Stimulated activated memory B cell treated with anti-CD40 and anti-IgM and Interleukin-4, amounts not matched to agents 10 μg/mL and 1 μg/mL and 100 μg/mL, for 72 hours (primary cell): ENCODE results near the gene SCARB1.

Source experiments
- ATAC-seq: fragments of 150-1000 bp; cut with Tn5 transposase; 2 replicates; pipeline ENCODE4 v1.10.0; 2021
- H3K27ac Mint-ChIP-seq: one replicate; pipeline ENCODE4 v1.8.0; 2022; ENCODE audit warnings: mild to moderate bottlenecking, mixed read lengths
- H3K27me3 Mint-ChIP-seq: one replicate; pipeline ENCODE4 v1.8.0; 2022; ENCODE audit warnings: mixed read lengths
- H3K36me3 Mint-ChIP-seq: one replicate; pipeline ENCODE4 v1.8.0; 2022; ENCODE audit warnings: mixed read lengths
- H3K4me1 Mint-ChIP-seq: one replicate; pipeline ENCODE4 v1.8.0; 2022; ENCODE audit warnings: mixed read lengths
- H3K4me3 Mint-ChIP-seq: one replicate; pipeline ENCODE4 v1.8.0; 2022; ENCODE audit warnings: mild to moderate bottlenecking, moderate library complexity, mixed read lengths
- H3K9me3 Mint-ChIP-seq: one replicate; pipeline ENCODE4 v1.8.0; 2022; ENCODE audit warnings: mixed read lengths

SCARB1 gene

GRCh38 chr12:124812979-124813378, 50.7 kb downstream of the SCARB1 start:
- Mint-ChIP-seq H3K4me1 (no peaks in the 10 kb centered on the region), H3K27me3 (no peaks in the 10 kb centered on the region), H3K9me3 (no peaks in the 10 kb centered on the region), H3K4me3 (no peak overlapping the region), H3K36me3 (peaks cover 58% of the 10 kb centered on the region), H3K27ac (no peak overlapping the region)
- no peak for ATAC-seq

GRCh38 chr12:124812356-124812755, 51.3 kb downstream of the SCARB1 start:
- Mint-ChIP-seq H3K27me3 (no peaks in the 10 kb centered on the region), H3K4me3 (no peak overlapping the region), H3K4me1 (no peaks in the 10 kb centered on the region), H3K9me3 (no peaks in the 10 kb centered on the region), H3K36me3 (peaks cover 59% of the 10 kb centered on the region), H3K27ac (no peak overlapping the region)
- ATAC-seq, result no peak

GRCh38 chr12:124811633-124812032, 52.0 kb downstream of the SCARB1 start:
- H3K27me3 Mint-ChIP-seq, result no peaks in the 10 kb centered on the region
- H3K36me3 Mint-ChIP-seq, result peaks cover 62% of the 10 kb centered on the region
- no peak for ATAC-seq
- H3K9me3 Mint-ChIP-seq, result no peaks in the 10 kb centered on the region
- no peaks in the 10 kb centered on the region for H3K4me1 Mint-ChIP-seq
- H3K27ac Mint-ChIP-seq, result no peak overlapping the region
- no peak overlapping the region for H3K4me3 Mint-ChIP-seq

GRCh38 chr12:124809878-124810277, 53.8 kb downstream of the SCARB1 start:
- H3K9me3 Mint-ChIP-seq, result no peaks in the 10 kb centered on the region
- peaks cover 4% of the 10 kb centered on the region for H3K4me1 Mint-ChIP-seq
- no peaks in the 10 kb centered on the region for H3K27me3 Mint-ChIP-seq
- H3K36me3 Mint-ChIP-seq, result peaks cover 61% of the 10 kb centered on the region
- no peak for ATAC-seq
- no peak overlapping the region for H3K4me3 Mint-ChIP-seq
- no peak overlapping the region for H3K27ac Mint-ChIP-seq

GRCh38 chr12:124809391-124809790, 54.3 kb downstream of the SCARB1 start:
- no peak overlapping the region for H3K27ac Mint-ChIP-seq
- no peaks in the 10 kb centered on the region for H3K9me3 Mint-ChIP-seq
- peaks cover 61% of the 10 kb centered on the region for H3K36me3 Mint-ChIP-seq
- no peaks in the 10 kb centered on the region for H3K27me3 Mint-ChIP-seq
- ATAC-seq, result no peak
- no peak overlapping the region for H3K4me3 Mint-ChIP-seq
- H3K4me1 Mint-ChIP-seq, result peaks cover 5% of the 10 kb centered on the region

GRCh38 chr12:124808272-124808671, 55.4 kb downstream of the SCARB1 start:
- Mint-ChIP-seq H3K36me3 (peaks cover 59% of the 10 kb centered on the region), H3K9me3 (no peaks in the 10 kb centered on the region), H3K4me1 (peaks cover 5% of the 10 kb centered on the region), H3K27ac (no peak overlapping the region), H3K27me3 (no peaks in the 10 kb centered on the region), H3K4me3 (no peak overlapping the region)
- no peak for ATAC-seq

GRCh38 chr12:124805876-124806668, 57.6 kb downstream of the SCARB1 start:
- no peak overlapping the region for H3K27ac Mint-ChIP-seq
- H3K9me3 Mint-ChIP-seq, result no peaks in the 10 kb centered on the region
- H3K4me3 Mint-ChIP-seq, result no peak overlapping the region
- no peaks in the 10 kb centered on the region for H3K27me3 Mint-ChIP-seq
- ATAC-seq, result no peak
- peaks cover 5% of the 10 kb centered on the region for H3K4me1 Mint-ChIP-seq
- H3K36me3 Mint-ChIP-seq, result peaks cover 53% of the 10 kb centered on the region

- Mint-ChIP-seq H3K27me3 (no peaks in the 10 kb centered on the region), H3K4me1 (peaks cover 5% of the 10 kb centered on the region), H3K9me3 (no peaks in the 10 kb centered on the region), H3K36me3 (peaks cover 62% of the 10 kb centered on the region), H3K4me3 (no peak overlapping the region), H3K27ac (no peak overlapping the region)
- no peak for ATAC-seq
Measured at GRCh38 chr12:124805050-124805449, 58.6 kb downstream of the SCARB1 start.

GRCh38 chr12:124804011-124804621, 59.5 kb downstream of the SCARB1 start:
- ATAC-seq, result no peak
- no peak overlapping the region for H3K4me3 Mint-ChIP-seq

GRCh38 chr12:124802361-124802760, 61.3 kb downstream of the SCARB1 start:
- peaks cover 10% of the 10 kb centered on the region for H3K4me1 Mint-ChIP-seq
- no peak overlapping the region for H3K4me3 Mint-ChIP-seq
- H3K27ac Mint-ChIP-seq, result no peak overlapping the region
- no peaks in the 10 kb centered on the region for H3K27me3 Mint-ChIP-seq
- H3K36me3 Mint-ChIP-seq, result peaks cover 73% of the 10 kb centered on the region
- no peaks in the 10 kb centered on the region for H3K9me3 Mint-ChIP-seq
- no peak for ATAC-seq

More at GRCh38 chr12:124804011-124804621, 59.5 kb downstream of the SCARB1 start:
- Mint-ChIP-seq H3K9me3 (no peaks in the 10 kb centered on the region), H3K36me3 (peaks cover 68% of the 10 kb centered on the region), H3K4me1 (peaks cover 5% of the 10 kb centered on the region), H3K27me3 (no peaks in the 10 kb centered on the region), H3K27ac (no peak overlapping the region)

GRCh38 chr12:124800506-124800905, 63.2 kb downstream of the SCARB1 start:
- ATAC-seq, result no peak
- Mint-ChIP-seq H3K4me1 (peaks cover 28% of the 10 kb centered on the region), H3K27ac (peak overlapping the region; percentile 40), H3K4me3 (no peak overlapping the region), H3K27me3 (no peaks in the 10 kb centered on the region), H3K36me3 (peaks cover 64% of the 10 kb centered on the region), H3K9me3 (no peaks in the 10 kb centered on the region)

GRCh38 chr12:124797321-124797720, 66.3 kb downstream of the SCARB1 start:
- ATAC-seq, result no peak
- H3K27ac Mint-ChIP-seq, result peak overlapping the region; percentile 59

GRCh38 chr12:124796303-124796960, 67.2 kb downstream of the SCARB1 start:
- Mint-ChIP-seq H3K27me3 (no peaks in the 10 kb centered on the region), H3K9me3 (peaks cover 3% of the 10 kb centered on the region), H3K27ac (peak overlapping the region; percentile 59), H3K36me3 (peaks cover 68% of the 10 kb centered on the region), H3K4me1 (peaks cover 42% of the 10 kb centered on the region), H3K4me3 (no peak overlapping the region)
- ATAC-seq, result peak; percentile 78

More at GRCh38 chr12:124797321-124797720, 66.3 kb downstream of the SCARB1 start:
- Mint-ChIP-seq H3K36me3 (peaks cover 62% of the 10 kb centered on the region), H3K9me3 (peaks cover 3% of the 10 kb centered on the region), H3K4me1 (peaks cover 42% of the 10 kb centered on the region), H3K27me3 (no peaks in the 10 kb centered on the region), H3K4me3 (no peak overlapping the region)

- Mint-ChIP-seq H3K4me1 (peaks cover 42% of the 10 kb centered on the region), H3K4me3 (no peak overlapping the region), H3K27ac (peak overlapping the region; percentile 59), H3K9me3 (peaks cover 3% of the 10 kb centered on the region), H3K36me3 (peaks cover 67% of the 10 kb centered on the region), H3K27me3 (no peaks in the 10 kb centered on the region)
- ATAC-seq, result peak; percentile 47
Measured at GRCh38 chr12:124795081-124795948, 68.3 kb downstream of the SCARB1 start.

GRCh38 chr12:124792961-124793441, 70.7 kb downstream of the SCARB1 start:
- no peak for ATAC-seq
- peaks cover 63% of the 10 kb centered on the region for H3K36me3 Mint-ChIP-seq
- no peak overlapping the region for H3K4me3 Mint-ChIP-seq
- peaks cover 3% of the 10 kb centered on the region for H3K9me3 Mint-ChIP-seq
- no peak overlapping the region for H3K27ac Mint-ChIP-seq
- peaks cover 42% of the 10 kb centered on the region for H3K4me1 Mint-ChIP-seq
- no peaks in the 10 kb centered on the region for H3K27me3 Mint-ChIP-seq
